ENCODE measurements around the gene SUSD6.

SUSD6 gene, protein sequence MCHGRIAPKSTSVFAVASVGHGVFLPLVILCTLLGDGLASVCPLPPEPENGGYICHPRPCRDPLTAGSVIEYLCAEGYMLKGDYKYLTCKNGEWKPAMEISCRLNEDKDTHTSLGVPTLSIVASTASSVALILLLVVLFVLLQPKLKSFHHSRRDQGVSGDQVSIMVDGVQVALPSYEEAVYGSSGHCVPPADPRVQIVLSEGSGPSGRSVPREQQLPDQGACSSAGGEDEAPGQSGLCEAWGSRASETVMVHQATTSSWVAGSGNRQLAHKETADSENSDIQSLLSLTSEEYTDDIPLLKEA
- 84.6 to 186 reads per million in 2 donors for total RNA-seq

DNA sequence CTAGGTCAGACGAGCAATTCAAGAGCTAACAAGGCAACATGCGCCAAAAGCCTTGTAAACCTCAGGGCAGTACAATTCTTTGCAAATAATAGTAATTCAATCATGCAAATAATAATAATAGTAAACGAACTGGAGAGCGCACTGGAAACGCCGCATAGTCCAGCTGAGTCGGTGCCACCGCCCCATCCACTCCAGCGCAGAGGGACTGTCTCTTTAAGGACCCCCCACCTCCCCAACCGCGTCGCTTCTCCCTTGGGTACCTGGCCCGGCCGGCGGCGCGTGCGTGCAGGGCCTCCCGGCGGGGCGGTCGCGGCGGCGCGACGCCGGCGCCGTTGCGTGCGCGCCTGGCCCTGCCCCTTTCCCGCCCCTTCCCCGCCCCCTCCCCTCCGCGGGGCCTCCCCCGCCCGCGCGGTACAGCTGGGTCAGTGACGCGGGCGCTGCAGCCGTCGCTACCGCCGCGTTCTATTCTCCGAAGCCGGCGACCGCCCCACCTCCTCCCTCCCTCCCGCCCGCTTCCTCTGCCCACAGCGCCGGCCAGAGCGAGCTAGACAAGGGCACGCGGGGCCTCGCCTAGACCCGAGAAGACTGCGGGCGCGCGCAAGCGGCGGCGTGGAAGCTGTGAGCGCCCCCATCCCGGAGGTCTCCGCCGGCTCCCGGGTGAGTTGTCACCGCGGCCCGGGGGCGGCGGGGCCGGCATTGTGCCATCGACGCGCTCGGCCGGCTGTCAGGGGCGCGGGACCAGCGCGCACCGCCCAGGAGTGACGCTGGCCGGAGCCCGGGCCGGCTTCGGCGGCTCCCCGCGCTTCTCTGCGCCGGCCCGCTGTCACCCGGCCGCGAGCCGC, at the start of gene SUSD6:
Gene SUSD6 (plus strand): TSS at position 425 of the 842 bp plus-strand sequence. CDS start 46,997 bp downstream, outside the sequence.
- peak; percentile 81 to 96 (median 82) for DNase-seq

GRCh38 chr14:69561893-69562292, 49.5 kb upstream of the SUSD6 start:
- DNase-seq: no peak

DNA sequence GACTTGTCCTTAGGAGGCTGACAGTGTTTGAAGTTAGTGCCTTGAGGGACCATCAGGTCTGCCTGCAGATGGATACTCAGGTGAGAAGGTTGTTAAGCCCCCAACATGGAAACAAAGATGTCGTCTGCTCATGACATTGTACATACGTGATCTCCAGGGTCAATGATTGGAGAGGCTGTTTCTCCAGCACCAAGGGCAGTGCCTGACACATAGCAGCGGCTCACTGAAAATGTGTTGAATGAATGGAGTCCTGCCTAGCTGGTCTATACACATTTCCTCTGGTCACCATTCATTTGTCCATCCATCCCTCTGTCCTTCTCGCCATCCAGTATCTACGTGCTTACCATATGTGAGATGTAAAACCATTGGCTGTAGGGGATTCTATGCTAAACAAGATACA, 43.8 kb upstream of the SUSD6 start:
- DNase-seq: no peak

- DNase-seq: no peak
Observed at GRCh38 chr14:69569859-69570258, 41.5 kb upstream of the SUSD6 start.

DNA sequence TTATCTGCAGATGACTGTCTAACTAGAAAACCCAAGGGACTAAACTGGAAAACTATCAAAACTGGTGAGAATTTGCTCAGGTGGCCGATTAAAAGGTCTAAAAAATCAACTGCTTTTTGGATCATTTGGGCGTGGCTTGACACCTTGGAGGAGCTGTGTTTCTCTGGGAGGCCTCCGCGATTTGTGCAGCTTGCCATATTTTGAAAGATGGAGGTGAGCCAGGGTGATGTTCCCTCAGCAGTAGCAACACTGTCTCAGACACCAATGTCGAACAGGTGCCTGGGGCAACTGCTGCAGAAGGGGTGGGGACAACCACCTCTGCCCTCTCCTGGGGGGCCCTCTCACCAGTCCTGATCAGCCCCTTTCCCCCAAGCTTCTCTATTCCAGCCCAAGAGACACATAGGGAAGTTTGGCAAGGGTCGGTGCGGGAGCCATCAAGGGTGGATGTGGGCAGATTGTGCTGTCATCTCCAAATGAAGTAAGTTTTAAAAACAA, 40.5 kb upstream of the SUSD6 start:
- no peak for DNase-seq

DNA sequence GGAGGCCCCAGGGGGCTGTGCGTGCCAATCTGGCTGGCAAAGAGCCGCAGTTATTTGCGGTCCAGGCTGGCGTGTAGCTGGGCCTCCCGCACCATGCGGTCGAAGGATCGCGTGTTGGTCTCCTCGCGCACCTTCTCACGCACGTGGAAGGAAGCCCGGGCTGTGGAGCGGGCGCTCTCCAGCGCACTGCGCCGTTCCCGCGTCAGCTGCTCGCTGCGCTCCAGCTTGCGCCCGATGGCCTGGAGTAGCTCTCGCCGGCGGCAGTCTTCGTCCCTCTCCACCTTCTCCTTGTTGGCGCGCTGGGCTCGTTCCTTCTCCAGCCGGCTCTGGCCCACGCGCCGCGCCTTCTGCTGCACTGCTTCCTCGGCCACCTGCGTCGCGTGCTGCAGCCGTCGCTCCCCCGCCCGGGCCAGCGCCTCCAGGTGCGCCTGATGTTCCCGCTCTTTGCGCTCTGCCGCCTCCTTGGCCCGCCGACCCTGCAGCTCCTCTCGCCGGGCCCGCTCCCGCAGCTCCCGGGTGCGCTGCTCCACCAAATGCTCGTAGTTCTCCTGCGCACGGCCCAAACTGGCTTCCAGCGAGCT, 39.9 kb upstream of the SUSD6 start:
- DNase-seq: peak in 1 of 5 experiments; percentile 22

- peak in 1 of 5 experiments; percentile 45 for DNase-seq
Observed at GRCh38 chr14:69572030-69572840, 39.2 kb upstream of the SUSD6 start.

DNA sequence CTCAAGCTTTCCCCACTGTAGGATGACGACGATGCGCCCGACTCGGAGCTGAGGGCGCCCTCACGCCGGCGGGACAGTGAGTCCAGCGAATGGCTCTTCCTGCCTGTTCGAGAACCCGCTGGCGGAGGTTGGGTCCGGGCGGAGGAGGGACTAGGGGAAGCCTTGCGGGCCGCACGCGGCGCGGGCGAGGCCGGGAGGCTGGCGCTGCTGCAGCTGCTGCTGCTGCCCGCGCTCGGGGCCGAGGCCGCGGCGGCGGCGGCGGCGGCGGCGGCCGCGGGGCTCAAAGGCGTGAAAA, 38.6 kb upstream of the SUSD6 start:
- DNase-seq: no peak

DNA sequence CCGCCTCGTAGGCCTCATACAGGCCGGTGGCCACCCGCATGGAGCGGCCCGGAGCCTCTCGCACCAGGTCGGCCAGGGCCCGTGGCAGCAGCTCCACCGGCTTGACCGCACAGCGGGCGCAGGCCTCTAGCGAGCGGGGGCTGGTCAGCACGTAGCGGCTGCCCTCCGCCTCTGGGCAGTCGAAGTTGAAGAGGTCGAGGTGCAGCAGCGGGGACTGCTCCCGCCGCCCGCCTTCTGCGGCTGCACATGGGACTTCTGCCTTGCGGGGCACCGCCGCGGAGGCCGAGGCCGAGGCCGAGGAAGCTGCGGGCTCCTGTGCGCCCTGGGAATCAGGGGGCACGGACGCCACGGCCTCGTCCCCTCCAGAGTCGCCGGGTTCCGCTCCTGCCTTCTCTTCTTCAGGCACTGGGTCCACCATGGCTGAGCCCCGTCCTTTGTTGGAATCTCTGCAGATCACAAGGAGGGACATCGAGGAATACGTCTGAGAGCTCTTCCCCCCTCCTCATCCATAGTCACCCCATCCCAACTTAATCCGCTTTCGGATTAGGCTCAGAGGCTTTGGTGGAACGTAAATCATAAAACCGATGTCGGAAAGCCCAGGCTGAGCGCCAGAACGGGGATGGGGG, 38.1 kb upstream of the SUSD6 start:
- DNase-seq: no peak

DNA sequence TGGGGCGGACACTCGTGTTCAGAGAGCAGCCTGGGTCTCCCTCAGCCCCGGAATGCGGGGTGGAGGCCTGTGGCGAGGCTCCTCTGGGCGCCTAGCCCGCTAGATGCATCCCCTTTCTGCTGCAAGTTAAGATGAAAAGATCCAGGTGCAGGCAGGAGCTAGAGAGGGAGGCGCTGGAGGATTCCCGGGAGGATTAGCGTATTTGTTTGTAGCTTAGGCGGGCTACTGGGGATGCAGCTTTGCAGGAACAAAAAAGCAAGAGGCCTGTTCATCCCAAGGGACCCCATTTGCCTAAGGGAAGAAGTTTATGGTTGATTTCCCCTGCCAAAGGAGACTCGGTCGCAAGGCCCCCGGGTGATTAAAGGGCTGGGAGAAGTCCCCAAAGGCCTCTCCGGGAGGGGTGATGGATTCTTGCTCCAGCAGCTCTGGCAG, 37.5 kb upstream of the SUSD6 start:
- no peak for DNase-seq

DNA sequence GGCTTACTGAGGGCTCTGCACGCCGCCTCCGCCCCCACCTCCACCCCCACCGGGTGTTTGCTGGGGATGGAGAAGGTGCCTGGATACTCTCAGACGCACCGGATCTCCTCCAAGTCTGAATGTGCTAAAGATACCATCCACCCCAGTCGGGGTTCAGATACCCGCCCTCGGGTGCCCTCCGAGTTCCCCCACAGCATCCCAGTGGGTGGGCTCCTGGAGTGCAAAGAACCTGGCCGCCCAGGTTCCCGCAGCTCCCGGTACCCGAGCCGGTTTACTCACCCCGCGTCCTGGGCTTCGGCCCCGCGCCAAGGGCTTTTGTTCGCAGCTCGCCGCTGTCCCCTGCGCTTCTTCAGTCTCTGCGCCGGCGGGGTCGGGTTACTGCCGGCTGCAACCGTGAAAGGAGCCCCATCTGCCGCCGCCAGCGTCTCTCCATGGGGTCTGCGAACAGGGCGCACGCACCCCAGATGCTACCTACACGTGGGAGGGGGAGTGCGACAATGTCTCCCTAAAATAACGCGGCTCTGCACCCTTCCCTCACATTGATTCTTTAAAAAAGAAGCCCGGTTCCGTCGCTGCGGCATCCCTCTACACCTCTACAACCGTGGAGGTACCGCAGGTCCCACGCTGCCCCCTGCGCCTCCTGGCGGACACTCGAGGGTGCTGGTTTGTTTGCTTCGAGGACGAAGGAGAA, 37.0 kb upstream of the SUSD6 start, which contains the start of gene CCDC177:
Gene CCDC177 (minus strand): TSS at position 609 of the 691 bp plus-strand sequence. CDS start 1,249 bp downstream, outside the sequence.
- DNase-seq: peak; percentile 35 to 69 (median 58)

GRCh38 chr14:69574954-69575295, 36.5 kb upstream of the SUSD6 start:
- DNase-seq: no peak

DNA sequence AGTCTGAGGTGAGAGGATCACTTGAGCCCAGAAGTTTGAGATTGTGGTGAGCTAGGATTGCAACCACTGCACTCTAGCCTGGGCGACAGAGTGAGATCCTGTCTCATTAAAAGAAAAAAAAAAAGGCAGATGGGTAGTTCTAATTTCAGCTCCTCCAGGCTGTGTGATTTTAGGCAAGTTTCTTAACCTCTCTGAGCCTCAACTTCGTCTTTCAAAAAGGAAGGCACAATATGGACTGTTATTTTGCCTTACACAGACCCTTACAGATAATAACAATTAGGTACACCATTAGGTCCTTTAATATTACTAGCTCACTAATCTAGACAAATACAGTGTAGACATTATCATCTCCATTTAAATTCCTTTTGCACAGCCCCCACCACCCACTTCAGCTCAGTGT, 31.9 kb upstream of the SUSD6 start:
- no peak for DNase-seq

DNA sequence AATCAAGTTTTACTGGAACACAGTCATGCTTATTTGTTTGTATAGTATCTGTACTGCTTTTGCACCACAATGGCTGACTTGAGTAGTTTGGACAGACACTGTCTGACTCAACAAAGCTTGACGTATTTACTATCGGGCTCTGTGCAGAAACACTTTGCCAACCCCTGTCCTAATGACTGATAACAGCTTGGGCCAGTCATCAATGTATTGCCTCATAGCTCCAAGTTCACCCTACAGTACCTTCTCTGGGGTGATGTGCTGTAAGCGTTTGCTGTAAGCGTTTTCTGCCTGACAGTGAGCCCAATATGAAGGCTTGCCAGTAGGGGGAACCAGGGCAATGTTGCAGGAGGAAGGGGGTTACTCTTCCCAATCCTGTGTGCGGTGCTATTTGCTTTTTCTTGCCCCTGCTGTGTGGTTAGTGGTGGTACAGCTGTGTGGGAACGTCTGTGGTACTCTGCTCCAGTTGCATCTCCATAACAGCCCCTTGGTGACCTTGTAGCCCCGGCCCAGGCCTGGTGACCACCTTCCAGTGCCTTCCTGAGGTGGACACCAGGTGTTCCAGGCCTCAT, 31.3 kb upstream of the SUSD6 start:
- peak in 1 of 5 experiments; percentile 30 for DNase-seq

DNA sequence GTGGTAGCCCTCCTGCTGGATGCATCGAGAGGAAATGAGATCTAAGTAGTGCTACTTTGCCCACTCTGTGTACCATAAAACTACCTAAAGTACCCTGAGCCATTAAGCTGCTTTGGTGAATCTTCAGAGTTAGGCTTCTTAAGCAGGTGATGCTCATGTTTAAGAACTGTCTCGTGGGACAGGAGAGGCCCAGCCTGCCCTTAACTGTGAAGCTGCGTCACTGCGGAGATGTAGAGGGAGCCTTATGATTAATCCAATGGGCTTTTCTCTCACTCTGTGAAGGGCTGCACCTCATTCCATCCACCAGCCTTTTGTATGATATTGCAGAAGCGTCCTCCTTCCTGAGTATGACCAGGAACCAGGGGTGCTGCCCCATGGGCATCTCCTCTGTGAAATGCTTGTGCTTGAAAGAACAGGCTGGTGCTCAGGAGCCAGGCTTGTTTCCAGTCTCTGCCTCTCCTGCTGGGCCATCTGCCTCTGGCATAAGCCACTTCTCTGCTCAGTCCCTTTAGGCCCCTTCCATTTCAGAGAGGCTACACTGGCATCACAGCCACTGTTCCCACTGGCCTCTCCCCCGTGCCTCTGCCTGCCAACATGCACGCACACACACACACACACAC, 30.0 kb upstream of the SUSD6 start:
- no peak for DNase-seq

DNA sequence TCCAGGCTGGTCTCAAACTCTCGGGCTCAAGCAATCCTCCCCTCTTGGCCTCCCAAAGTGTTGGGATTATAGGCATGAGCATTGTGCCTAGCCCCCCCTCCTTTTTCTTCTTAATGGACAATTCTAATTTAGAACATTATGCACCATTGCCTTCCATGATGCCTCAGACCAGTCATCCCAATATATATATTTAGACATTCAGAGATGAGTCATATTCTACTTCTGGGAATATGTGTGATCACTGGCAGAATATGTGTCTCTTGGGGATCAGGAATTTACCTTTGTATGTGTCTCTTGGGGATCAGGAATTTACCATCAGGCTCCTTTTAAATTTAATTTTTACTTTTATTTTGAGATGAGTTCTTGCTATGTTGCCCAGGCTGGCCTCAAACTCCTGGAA, 29.2 kb upstream of the SUSD6 start:
- no peak for DNase-seq

GRCh38 chr14:69582829-69583228, 28.6 kb upstream of the SUSD6 start:
- DNase-seq: no peak

- DNase-seq: no peak
Observed at GRCh38 chr14:69584389-69584788, 27.0 kb upstream of the SUSD6 start.

GRCh38 chr14:69586404-69586803, 25.0 kb upstream of the SUSD6 start:
- DNase-seq: no peak

DNA sequence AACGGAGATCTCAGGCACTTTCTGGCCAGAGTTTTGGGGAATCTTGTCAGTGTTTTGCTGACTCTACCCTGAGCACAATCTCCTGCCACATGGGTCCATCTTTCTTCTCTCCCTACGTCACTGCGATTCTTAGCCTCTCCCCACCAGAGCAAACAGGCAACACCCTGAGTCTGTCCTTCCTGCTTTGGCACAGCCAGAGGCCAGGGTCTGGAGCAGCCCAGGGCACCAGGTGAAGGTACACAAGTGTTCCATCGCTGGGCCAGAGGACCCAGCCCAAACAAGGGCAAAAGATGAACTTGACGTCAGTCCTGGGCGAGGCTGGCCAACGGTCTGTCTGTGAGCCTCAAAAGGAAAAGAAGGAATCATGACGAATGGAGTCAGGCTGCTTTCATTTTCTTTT, 24.0 kb upstream of the SUSD6 start:
- no peak for DNase-seq

DNA sequence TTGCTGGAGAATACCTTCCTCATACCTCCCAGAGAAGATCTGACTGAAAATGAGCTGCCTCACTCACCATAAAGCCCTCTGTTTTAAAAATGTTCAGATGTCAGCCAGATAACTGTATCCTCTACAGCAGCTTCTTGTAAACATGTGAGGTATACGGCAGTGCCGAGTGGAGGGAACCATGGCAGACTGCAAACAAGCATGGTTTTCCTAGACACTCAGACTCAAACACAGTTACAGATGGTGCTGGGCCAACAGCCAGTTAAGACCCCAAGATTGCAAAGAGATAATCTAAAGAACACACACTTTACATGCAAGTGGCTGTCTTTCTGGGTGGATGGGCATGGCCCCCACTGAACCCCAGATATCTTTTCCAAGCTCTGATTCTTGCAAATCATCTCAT, 20.1 kb upstream of the SUSD6 start:
- no peak for DNase-seq

All from T-helper 2 cell (primary cell).